NCI-H2081 treated with DMSO at 0.1 percent for 48 hours (cell line): ENCODE results near the gene BICC1.
"Not testable (repeated sequence)": the region's sequence is repeated elsewhere in the genome, so short reads cannot be mapped to it uniquely, and the experiment has no call there.

ENCODE experiments used
- DNase-seq: peaks from one replicate; lab custom pipeline; 2025; lab: John Stamatoyannopoulos, UW

The BICC1 gene

DNA sequence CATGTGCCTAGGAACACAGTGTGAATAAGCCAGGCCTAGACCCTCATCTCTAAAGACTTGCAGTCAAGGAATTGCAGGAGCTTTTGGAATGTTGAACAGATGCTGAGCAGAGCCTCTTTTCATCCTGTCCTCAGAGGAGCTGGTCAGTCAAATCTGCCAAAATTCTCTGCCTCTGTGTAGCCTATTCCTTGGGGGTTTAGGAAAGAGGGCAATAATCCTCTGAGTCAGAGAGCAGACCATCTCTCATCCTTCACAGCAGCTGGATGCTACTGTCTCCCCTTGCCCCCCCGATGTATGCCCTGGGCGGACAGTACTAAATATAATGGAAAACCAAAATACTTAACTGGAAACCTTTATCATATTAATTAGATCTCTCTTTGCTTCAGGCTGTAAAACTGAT, 52.6 kb downstream of the BICC1 start:
- DNase-seq = no peak

DNA sequence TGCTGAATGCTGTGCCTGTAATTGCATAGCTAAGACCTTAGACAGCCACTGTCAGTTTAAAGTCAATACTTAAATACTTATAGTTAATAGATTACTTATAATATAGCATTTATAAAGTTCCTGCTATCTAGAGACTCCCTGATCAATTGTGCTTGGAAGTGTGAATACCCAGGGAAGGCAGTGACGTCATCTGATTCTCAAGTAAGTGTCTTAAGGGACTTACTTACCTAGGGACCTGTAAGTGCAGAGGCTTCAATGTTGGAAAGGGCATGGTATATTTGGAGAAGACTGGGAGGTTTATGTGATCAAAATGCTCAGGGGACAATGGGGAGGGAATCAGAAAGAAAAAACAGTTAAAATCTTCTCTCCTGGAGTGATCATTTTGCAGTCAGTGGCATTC, 55.0 kb downstream of the BICC1 start:
- no peak for DNase-seq

DNA sequence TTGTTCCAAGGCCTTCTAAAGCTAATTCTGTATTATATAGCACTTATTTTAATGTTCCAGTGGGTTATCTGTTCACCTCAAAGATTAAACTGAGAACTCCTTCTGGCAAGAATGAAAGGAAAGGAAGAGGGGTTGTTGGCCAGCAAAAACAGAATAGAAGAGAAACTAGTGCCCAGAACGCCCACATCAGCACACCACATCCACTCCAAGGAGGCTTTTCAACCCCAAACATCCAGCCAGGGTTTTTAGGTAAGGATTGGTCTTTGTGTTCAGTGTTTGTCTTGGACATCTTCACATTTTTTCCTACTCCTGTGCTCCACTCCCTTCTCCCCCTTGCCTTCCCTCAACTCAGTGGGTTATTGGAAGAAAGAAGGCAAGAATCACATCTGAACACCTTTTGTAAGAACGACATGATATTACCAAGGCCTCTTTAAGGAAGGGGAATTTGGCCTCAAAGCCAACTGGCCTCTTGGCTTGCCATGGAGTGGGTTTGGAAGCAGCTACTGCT, 55.8 kb downstream of the BICC1 start:
- no peak for DNase-seq

DNA sequence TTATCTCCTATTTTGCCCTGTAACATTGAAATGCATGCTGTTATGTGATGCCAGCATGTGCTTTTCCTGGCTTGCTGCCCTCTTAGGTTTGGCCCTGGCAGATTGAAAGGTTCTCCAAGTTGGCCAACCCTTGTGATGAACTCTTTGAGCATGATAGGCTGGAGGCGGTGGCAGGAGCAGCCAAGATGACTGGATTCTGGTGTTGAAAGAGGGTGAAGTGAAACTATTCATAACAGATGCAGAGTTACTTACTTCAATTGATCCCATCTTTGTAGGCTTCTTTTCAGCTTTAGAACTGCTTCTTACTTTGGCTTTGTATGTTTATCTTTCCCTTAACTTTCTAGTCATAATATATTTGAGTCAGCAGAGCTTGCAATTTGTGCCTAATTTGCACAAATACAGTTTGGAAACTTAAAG, 57.6 kb downstream of the BICC1 start:
- no peak for DNase-seq

DNA sequence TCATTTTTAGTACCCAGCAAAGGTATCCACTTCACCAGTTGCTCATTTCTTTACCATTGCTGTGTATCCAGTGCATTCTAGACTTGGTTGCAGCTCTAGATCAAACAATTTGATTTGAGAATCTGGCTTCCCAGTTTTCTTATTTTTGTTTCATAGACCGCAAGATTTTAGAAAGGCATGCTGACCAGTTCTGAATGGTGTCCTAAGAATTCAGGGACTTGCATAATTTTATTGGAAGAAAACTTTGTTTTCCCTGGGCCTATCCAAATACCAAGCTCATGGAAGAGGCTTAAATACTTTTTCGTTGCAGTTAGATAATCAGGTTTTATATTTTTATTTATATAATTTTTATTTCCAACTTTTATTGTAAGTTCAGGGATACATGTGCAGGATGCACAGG, 58.3 kb downstream of the BICC1 start:
- no peak for DNase-seq

DNA sequence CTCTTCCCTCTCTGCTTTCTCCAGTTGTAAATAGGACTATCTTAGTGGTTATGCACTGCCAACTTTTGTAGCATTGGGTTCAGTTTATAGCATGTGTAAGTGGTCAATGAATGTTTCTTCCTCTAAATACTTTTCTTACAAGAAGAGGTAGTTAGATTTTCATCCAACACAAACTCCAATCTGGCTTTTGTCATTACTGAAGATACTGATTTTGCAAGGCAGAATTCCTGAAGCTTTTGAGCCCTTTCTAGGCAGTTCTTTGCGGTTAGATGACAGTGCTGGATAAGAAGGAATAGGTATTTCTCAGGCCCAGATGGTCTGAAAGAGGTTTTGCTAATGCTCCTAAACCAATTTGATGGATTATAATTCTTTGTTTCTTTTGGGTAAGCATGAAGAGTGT, 60.5 kb downstream of the BICC1 start:
- DNase-seq = no peak

DNA sequence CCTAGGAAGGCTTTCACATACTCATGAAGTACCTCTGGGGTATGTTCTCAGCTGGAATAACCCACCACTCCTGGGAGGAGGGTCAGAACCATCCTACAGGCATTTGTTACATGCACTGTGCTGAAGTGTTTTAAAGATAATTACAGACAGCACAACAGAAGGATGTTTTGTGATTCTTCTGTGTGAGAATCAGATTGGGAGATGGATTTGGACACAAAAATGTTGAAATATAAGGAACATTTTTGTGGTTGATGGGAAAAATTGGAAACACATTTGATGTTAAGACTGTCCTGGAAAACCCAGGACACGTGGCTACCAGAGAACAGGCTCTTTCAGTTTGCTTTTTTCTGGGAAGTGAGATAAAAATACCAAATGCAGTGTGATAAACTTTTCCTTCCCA, 61.4 kb downstream of the BICC1 start:
- no peak for DNase-seq

DNA sequence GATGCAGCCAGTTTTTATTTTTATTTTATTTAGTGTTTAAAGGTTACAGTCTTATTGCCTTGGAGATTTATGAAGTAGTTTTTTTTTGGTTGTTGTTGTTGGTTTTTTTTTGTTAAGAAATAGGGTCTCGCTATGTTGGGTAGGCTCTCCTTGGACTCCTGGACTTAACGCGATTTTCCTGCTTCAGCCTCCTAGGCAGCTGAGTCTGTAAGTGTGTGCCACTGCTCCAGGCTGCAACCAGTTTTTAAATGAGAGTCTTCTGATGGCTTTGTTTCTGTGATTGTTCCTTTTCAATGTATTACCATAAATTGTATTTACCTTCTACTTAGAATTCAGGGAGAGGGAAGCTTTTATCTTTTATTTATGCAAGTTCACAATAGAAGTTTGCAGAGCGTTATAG, 62.8 kb downstream of the BICC1 start:
- DNase-seq = peak; percentile 38

DNA sequence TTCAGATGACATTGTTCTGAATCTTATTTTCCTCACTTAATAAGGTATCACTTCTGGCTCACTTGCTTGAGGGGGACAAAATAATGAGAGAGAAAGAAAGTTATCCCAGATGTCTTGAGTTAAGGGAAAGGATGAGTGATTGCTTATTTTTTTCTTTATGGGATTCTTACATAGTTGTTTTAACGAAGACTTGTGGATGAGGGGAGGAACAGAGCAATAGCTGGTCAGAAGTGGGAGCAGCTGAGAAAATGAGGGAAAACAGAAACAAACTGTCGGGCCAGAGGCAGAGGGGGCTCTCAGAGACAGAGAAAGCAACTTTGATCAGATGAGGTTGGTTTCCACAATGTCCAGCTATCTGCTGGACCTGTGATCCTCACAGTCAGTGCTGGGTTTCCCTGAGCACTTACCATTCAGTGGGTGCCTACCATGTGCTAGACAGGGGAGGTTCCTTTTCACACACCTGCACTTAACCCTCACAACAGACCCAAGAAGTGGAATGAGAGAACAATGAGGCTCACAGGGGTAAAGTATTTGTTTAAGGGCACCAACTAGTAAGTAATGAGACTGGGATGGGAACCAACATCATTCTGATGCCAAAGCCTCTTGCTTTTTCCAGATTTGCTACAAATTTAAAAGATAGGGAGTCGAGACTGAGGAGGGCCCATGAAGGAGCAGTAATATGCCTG, 64.2 kb downstream of the BICC1 start:
- DNase-seq = no peak

DNA sequence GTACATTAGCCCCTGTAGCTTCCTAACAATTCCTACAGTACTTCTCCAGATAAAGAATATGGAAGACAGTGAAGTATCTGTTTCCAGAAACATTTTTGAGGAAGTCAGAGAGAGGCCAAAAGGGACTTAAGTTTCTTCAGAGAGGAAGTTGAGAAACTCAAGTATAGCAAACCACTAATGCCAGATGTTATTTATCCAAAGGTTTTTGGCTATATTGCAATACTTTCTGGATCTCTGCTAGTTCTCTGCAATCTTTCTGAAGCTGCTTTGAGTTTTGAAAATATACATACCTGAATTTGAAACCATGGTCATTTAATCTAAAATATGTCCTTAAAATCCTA, 64.7 kb downstream of the BICC1 start:
- DNase-seq = no peak

DNA sequence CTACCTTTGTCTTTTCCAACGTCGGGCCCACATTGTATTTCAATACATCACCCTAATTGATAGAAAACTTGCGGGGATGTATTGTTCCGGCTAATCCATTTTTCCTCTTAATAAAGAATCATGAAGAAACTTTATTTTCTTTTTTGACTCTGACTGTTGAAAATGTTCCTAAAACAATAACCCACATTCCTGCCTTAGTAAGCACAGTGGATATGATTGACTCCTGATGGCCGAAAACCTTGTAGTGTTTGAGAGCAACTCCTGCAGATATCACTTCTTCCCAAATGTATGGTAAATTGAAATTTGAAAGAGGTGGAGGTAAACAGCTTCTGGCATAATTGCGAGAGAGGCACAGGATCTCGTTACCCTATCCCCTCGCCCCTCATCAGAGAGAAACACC, 65.7 kb downstream of the BICC1 start:
- DNase-seq = no peak

DNA sequence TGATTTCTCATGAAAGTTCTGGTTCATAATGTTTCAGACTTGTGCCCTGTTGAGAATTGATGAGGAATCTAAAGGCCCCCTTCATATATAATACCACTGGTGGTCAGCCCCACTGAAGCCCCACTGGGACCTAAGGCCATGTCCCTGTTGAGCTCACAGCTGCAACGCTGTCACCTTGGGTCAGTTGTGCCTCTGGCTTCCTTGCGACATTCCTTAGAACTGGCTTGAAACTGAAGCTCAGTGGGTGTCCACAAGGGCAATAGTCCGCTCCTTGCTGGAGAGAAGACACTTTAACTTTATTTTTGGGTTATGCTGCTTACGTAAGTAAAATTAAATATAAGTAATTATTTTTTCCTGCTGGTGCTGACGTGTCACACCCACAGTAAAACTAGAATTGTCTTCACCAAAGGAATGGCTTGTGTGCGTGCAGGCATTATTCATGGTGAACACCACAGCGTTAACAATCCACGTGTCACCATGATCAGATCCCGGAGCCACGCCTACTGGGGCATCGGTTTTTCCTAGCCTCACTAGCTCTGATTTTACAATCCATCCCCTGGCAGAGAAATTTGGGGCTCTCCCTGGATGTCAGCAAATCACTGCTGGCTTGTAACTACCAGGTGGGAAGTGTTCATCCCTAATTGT, 66.5 kb downstream of the BICC1 start:
- DNase-seq = no peak

DNA sequence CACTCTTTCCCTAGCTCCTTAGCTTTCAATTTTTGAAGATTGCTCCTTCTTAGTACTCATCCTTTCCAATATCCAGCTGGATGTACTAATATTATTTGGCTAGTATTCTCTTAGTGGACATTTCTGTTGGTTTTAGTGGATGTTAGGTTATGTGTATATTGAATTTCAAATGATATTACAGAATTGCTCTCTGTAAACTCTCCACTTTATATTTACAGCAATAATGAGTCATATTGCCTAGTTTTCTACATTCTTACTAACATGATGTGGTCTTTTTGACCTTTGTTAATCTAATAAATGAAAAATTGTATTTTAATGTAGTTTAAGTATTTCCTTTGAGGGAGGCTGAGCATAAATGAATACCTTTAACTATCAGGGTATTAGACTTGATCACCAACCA, 69.4 kb downstream of the BICC1 start:
- DNase-seq = no peak

DNA sequence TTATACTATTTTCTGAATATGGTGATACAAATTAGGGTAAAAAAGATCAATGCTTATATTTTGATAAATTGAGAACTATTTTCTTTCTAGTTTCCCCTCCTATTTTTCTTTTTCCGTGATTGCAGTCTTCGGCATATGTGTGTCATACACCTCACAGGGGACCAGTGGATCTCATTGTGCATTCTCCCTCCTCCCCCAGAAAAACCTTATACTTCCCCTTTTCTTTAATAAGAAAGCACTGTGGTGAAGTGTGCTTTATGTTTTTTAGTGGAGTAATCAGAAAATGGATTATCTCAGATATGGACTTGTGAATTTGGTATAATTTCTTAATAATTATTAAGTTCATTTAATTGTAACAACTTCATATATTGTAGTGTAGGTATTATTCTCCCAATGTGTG, 72.8 kb downstream of the BICC1 start:
- no peak for DNase-seq

DNA sequence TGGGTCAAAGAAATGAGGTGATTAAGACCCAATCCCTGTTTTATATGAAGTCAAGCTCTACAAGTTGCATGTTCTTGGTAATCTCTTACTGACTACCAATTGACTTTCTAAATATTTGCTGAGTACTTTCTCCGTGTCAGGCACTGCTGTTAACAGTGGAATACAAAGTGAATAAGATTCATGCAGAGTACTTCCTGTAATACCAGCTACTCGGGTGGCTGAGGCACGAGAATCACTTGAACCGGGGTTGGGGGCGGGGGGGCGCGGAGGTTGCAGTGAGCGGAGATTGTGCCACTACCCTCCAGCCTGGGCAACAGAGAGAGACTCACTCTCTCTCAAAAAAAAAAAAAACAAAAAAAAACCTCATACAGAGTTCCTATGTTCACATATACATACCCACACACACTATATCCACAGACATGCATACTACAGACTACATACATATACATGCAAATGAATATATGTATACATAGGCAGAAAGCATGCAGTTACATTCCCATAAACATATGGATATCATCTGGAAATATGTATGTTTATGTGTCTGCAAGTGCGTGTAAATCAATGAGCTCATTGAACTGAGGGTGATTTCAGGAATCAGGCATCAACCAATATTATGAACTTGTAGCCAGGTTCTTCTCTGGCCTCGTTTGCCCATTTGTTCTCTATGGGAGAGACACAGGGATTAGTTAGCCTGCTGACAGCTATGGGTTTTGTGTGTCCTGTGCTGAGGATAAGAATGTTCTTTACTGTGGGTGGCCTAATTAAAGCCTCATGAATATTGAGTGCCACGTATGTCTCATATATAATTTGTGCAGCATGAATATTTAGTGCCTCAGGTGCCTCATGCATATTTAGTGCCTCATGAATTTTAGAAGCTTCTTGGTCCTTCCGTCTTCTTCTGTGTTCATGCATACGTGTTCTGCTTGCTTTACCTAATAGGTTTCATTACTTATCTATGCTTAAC, 73.9 kb downstream of the BICC1 start:
- no peak for DNase-seq

DNA sequence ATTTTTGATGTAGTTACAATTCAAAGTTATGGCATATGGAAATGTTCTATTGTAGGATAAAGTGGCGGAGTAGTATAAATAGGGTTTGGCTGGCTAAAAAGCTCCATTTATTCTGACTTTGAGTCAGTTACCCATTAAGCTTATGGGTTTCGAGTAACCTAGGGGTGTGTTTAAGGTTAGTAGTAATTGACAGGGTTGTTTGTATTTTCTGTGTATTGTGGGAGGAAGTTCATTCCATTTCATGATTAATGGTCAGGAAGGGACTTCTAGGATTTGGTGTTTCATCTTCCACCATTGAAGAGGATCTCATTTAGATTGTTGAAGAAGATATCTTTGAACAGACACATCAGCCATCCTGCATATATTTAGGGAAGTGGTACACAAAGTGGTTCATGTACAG, 75.0 kb downstream of the BICC1 start:
- no peak for DNase-seq

DNA sequence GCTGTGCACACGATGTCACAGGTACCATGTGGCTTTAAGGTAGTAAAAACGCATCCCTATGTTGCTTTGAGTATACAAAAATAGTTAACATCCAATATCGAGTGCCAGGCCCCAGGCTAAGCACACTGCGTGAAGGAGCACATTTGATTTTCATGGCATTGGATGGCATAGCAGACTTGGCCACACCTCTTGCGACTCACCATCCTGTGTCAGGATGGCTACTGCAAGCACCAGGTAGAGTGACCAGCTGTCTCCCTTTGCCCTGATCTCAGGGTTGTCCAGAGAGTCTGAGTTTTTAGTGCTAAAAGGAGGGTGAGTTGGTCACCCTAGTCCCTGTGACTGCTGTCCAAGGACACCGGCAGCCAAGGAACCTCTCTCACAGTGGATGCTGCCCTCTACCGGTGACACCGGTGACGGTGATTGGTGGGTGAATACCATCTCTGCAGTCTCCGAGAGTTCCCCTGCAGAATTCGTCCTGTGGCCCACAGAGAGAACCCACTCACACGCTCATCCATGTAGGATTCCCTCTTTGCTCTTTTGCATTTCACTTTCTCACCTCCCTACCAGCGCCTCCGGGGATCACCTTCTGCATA, 76.1 kb downstream of the BICC1 start:
- no peak for DNase-seq

DNA sequence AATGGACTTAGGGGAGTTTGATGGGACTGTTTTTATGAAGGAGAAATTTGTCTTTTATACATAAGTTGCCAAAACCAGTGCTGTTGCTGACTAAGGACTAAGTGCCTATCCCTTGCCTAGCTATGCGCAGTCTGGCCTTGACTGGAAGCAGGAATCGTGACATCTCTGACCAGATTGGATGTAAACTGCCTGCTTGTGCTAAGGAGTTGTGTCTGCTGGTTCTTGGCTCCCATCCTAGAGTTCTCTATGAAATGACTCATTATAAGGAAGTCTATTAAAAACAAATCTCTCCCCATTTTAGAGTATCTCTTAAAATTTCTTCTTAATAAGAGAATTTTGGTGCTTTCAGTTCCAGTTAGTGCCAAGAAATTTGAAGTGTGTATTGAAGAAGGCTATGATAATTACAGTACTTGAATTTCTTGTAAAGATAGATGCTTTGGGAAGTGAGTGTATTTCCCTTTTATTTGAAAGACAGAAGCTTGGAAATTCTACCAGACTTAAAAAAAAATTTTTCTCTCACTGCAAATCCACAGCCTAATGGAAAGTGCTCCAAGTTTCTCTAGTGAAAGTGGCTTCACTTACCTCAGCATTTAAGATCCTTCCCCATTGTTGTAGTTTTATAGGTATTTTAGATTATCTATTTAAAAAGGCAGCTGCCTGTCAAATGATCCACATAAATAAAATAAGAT, 77.6 kb downstream of the BICC1 start:
- DNase-seq = no peak

DNA sequence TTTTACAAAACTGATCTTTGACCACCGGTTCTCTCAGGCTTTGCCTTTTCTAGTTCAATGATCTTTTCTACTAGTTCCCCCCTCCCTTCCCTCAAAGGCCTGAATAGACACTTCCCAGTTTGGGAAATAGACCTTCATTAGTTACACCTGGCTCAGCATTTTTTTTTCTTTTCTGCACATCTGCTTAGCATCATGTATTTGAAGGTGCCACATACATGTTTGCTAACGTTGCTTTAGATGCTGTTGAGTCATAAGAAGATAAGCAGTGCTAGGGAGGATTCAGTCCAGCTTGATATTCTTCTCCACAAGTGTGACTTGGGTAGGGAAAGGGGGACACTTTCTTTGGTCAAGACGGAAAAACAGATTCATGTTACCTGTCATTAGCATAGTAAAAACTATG, 78.3 kb downstream of the BICC1 start:
- DNase-seq = no peak

DNA sequence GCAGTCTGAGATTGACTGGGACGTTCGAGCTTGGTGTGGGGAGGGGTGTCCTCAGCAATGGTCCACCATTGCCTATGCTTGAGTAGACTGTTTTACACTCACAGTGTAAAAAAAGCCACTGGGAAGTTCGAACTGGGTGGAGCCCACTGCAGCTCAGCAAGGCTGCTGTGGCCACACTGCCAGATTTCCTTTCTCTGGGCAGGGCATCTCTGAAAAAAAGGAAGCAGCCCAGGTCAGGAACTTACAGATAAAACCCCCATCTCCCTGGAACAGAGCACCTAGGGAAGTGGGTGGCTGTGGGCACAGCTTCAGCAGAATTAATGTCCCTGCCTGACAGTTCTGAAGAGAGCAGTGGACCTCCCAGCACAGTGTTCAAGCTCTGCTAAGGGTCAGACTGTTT, 80.3 kb downstream of the BICC1 start:
- no peak for DNase-seq

DNA sequence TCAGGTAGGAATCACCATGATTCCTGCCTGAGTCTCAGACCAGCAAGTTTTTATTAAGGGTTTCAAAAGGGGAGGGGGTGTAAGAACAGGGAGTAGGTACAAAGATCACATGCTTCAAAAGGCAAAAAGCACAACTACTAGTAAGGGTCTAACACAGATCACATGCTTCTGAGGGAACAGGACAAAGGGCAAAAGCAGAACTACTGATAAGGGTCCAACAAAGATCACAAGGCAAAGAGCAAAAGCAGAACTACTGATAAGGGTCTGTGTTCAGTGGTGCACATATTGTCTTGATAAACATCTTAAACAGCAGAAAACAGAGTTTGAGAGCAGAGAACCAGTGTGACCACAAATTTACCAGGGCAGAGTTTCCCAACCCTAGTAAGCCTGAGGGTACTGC, 84.5 kb downstream of the BICC1 start:
- DNase-seq = not testable (repeated sequence)
